Loucy (cell line): ENCODE results near the gene FAXDC2.

ENCODE experiments used
- H2AFZ ChIP-seq: fragments of 200-600 bp; sonication (generic); 2 replicates; pipeline ENCODE4 v1.6.0; 2016; ENCODE audit warnings: antibody characterized with exemption, mild to moderate bottlenecking, low read length, moderate library complexity
- H3F3A ChIP-seq: fragments of 200-600 bp; 2 replicates; pipeline ENCODE4 v1.6.0; 2016; ENCODE audit warnings: antibody characterized with exemption, low read depth, mild to moderate bottlenecking
- H3K27me3 ChIP-seq: fragments of 200-600 bp; sonication (generic); 2 replicates; pipeline ENCODE4 v1.6.1; 2014; ENCODE audit warnings: low read length, mild to moderate bottlenecking; ENCODE audit not compliant: insufficient read depth, poor library complexity, severe bottlenecking
- H3K36me3 ChIP-seq: fragments of 200-600 bp; sonication (generic); 2 replicates; pipeline ENCODE4 v1.6.1; 2016; ENCODE audit warnings: low read length; ENCODE audit not compliant: insufficient read depth
- H3K4me1 ChIP-seq: fragments of 200-600 bp; sonication (generic); 2 replicates; pipeline ENCODE4 v1.5.1; 2014; ENCODE audit warnings: low read length, mild to moderate bottlenecking; ENCODE audit not compliant: insufficient read depth, poor library complexity, severe bottlenecking
- H3K4me2 ChIP-seq: fragments of 200-600 bp; sonication (generic); 2 replicates; pipeline ENCODE4 v1.6.0; 2014; ENCODE audit warnings: antibody characterized with exemption, low read length, low read depth, mild to moderate bottlenecking; ENCODE audit not compliant: poor library complexity, severe bottlenecking
- H3K4me3 ChIP-seq: fragments of 200-600 bp; sonication (generic); 2 replicates; pipeline ENCODE4 v1.5.1; 2014; ENCODE audit warnings: low read length, mild to moderate bottlenecking, mixed read lengths; ENCODE audit not compliant: poor library complexity, severe bottlenecking
- H3K79me2 ChIP-seq: fragments of 200-600 bp; sonication (generic); 2 replicates; pipeline ENCODE4 v1.6.1; 2014; ENCODE audit warnings: low read length; ENCODE audit not compliant: insufficient read depth
- H3K9ac ChIP-seq: fragments of 200-600 bp; sonication (generic); 2 replicates; pipeline ENCODE4 v1.6.0; 2014; ENCODE audit warnings: mild to moderate bottlenecking, low read depth, low read length, moderate library complexity; ENCODE audit not compliant: poor library complexity, severe bottlenecking
- H3K9me2 ChIP-seq: fragments of 200-600 bp; sonication (generic); replicated peaks from 2 replicates; pipeline ENCODE4 v1.6.1; 2016; ENCODE audit warnings: low read depth, low read length, mixed read lengths
- H3K9me3 ChIP-seq: fragments of 200-600 bp; sonication (generic); 2 replicates; pipeline ENCODE4 v1.6.1; 2014; ENCODE audit warnings: mild to moderate bottlenecking, antibody characterized with exemption, low read length, low read depth; ENCODE audit not compliant: insufficient read depth
- H4K20me1 ChIP-seq: fragments of 200-600 bp; sonication (generic); 2 replicates; pipeline ENCODE4 v1.6.0; 2014; ENCODE audit warnings: antibody characterized with exemption, low read length, mild to moderate bottlenecking; ENCODE audit not compliant: insufficient read depth, poor library complexity, severe bottlenecking
- CTCF ChIP-seq: fragments of 200-600 bp; sonication (generic); conservative IDR thresholded peaks from 2 replicates; pipeline ENCODE4 v1.5.1; 2014; ENCODE audit warnings: mild to moderate bottlenecking, antibody characterized with exemption, low read length
- EZH2phosphoT487 ChIP-seq: fragments of 200-600 bp; IDR thresholded peaks from 2 replicates; pipeline ENCODE4 v1.6.1; 2018; ENCODE audit warnings: antibody characterized with exemption, mild to moderate bottlenecking, moderate library complexity, borderline replicate concordance

Gene FAXDC2

GRCh38 chr5:154841273-154841661 lies 9.1 kb downstream of the FAXDC2 start:
- Histone ChIP-seq H3K9me2 (no peaks in the 10 kb centered on the region), H3K4me3 (no peak overlapping the region), H3K9ac (no peak overlapping the region), H2AFZ (no peak overlapping the region), H3K9me3 (no peaks in the 10 kb centered on the region), H3F3A (no peaks in the 10 kb centered on the region), H3K4me1 (no peaks in the 10 kb centered on the region), H4K20me1 (no peaks in the 10 kb centered on the region), H3K4me2 (no peak overlapping the region), H3K27me3 (no peaks in the 10 kb centered on the region), H3K79me2 (no peaks in the 10 kb centered on the region), H3K36me3 (no peaks in the 10 kb centered on the region)
- TF ChIP-seq EZH2phosphoT487 (no peak), CTCF (no peak)

GRCh38 chr5:154840435-154841272 lies 9.7 kb downstream of the FAXDC2 start:
- H3K9me2 ChIP-seq: no peaks in the 10 kb centered on the region
- H2AFZ ChIP-seq: no peak overlapping the region
- H3K9ac ChIP-seq: no peak overlapping the region
- TF ChIP-seq CTCF: no peak
- no peak for TF ChIP-seq EZH2phosphoT487
- H3K4me1 ChIP-seq: no peaks in the 10 kb centered on the region
- no peaks in the 10 kb centered on the region for H3K9me3 ChIP-seq
- no peaks in the 10 kb centered on the region for H3F3A ChIP-seq
- no peaks in the 10 kb centered on the region for H3K27me3 ChIP-seq
- H3K36me3 ChIP-seq: no peaks in the 10 kb centered on the region
- H3K4me3 ChIP-seq: no peak overlapping the region
- no peaks in the 10 kb centered on the region for H4K20me1 ChIP-seq
- H3K4me2 ChIP-seq: no peak overlapping the region
- H3K79me2 ChIP-seq: no peaks in the 10 kb centered on the region

- H3F3A ChIP-seq: no peaks in the 10 kb centered on the region
- H2AFZ ChIP-seq: no peak overlapping the region
- no peaks in the 10 kb centered on the region for H3K4me1 ChIP-seq
- H3K9me2 ChIP-seq: no peaks in the 10 kb centered on the region
- no peaks in the 10 kb centered on the region for H3K9me3 ChIP-seq
- H4K20me1 ChIP-seq: no peaks in the 10 kb centered on the region
- H3K79me2 ChIP-seq: no peaks in the 10 kb centered on the region
- H3K4me3 ChIP-seq: no peak overlapping the region
- no peaks in the 10 kb centered on the region for H3K27me3 ChIP-seq
- no peak overlapping the region for H3K4me2 ChIP-seq
- no peak overlapping the region for H3K9ac ChIP-seq
- H3K36me3 ChIP-seq: no peaks in the 10 kb centered on the region
- no peak for TF ChIP-seq CTCF
- no peak for TF ChIP-seq EZH2phosphoT487
These were observed 13.1 kb downstream of the FAXDC2 start for GRCh38 chr5:154837009-154837901.
